Chondrocyte (in vitro differentiated cells): Measurements from ENCODE around the gene SYTL3. TPM values are rescaled to one million over a fixed set of nuclear protein-coding genes. Genes with fewer than 3 reads are reported as not detected.
"Not testable (repeated sequence)": the region's sequence is repeated elsewhere in the genome, so short reads cannot be mapped to it uniquely, and the experiment has no call there.

Source experiments
- DNase-seq: peaks from one replicate; pipeline ENCODE4 v3.0.0; 2021; ENCODE audit warnings: mixed read lengths, low spot score
- H3K27ac Mint-ChIP-seq: one replicate; pipeline ENCODE4 v1.8.0; 2021; ENCODE audit warnings: mild to moderate bottlenecking, moderate library complexity, mixed read lengths; ENCODE audit not compliant: unreplicated experiment
- H3K27me3 Mint-ChIP-seq: 2 replicates; pipeline ENCODE4 v1.8.0; 2021; ENCODE audit warnings: low read depth, mixed read lengths
- H3K36me3 Mint-ChIP-seq: 2 replicates; pipeline ENCODE4 v1.8.0; 2021; ENCODE audit warnings: low read depth, mixed read lengths
- H3K4me1 Mint-ChIP-seq: 2 replicates; pipeline ENCODE4 v1.8.0; 2021; ENCODE audit warnings: low read depth, mild to moderate bottlenecking, mixed read lengths
- H3K4me3 Mint-ChIP-seq: one replicate; pipeline ENCODE4 v1.8.0; 2021; ENCODE audit warnings: mild to moderate bottlenecking, moderate library complexity, mixed read lengths; ENCODE audit not compliant: unreplicated experiment
- H3K9me3 Mint-ChIP-seq: 2 replicates; pipeline ENCODE4 v1.8.0; 2021; ENCODE audit warnings: low read depth, mixed read lengths
- CTCF ChIP-seq: fragments of 200-600 bp; sonication (generic); IDR thresholded peaks from 2 replicates; pipeline ENCODE4 v1.5.0; 2021; ENCODE audit warnings: antibody characterized with exemption, mild to moderate bottlenecking, moderate library complexity
- total RNA-seq: library from RNA; stranded (reverse); gene quantifications from 3 replicates; pipeline ENCODE4 v1.2.1, GENCODE V29; 2021

SYTL3 gene
- total RNA-seq, 1 donor from 2014 or later: 1.4 TPM

GRCh38 chr6:158611039-158611438, 38.8 kb upstream of the SYTL3 start:
- no peak for TF ChIP-seq CTCF
- Mint-ChIP-seq H3K4me3 (no peak overlapping the region), H3K4me1 (peaks cover 3% of the 10 kb centered on the region), H3K9me3 (peaks cover 3% of the 10 kb centered on the region), H3K27me3 (no peaks in the 10 kb centered on the region), H3K27ac (peak overlapping the region; percentile 37), H3K36me3 (peaks cover 27% of the 10 kb centered on the region)
- DNase-seq: no peak

DNA sequence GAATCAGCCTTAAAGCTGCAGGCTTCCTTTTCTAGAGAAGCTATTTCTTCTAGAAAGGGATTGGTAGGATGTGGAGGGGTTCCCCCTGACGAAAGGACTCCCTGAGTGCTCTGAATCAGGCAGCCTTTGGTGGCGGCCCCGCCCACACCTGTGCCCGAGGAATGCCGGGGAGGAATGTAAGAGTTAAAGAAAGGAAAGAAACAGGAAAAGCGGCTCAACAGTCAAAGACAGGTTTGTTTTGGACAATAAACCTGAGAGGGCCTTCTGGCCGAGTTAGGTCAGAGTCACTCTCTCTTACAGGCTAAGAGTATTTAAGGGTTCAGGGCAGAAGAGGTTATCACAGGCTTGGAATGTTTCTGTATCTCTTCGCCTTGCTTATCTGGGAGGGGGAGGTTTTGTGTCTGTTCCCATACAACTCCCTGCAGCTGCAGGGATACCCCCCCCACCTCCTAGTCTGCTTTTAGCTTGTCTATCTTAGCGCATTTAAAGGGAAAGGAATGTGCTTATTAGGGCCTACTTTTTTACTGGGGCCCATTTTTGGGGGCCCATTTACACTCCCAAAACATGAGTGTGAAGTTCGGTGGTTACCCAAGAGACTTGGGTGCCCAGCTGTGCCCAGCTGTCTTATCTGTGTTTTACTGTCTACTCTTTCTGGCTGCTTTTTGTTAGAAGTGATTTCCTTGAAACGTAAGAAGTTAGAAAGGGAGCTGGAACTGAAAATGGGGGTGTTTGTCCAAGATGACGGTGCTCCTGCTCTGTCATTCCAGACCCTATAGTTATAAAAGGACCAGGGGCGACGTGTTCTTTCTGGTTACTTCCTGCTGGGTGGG, 38.1 kb upstream of the SYTL3 start:
- H3K27ac Mint-ChIP-seq: peak overlapping the region; percentile 37

GRCh38 chr6:158614606-158615005, 35.2 kb upstream of the SYTL3 start:
- not testable (repeated sequence) for H3K9me3 Mint-ChIP-seq, H3K27ac Mint-ChIP-seq, H3K27me3 Mint-ChIP-seq, H3K4me1 Mint-ChIP-seq, DNase-seq, H3K4me3 Mint-ChIP-seq
- peaks cover 36% of the 10 kb centered on the region for H3K36me3 Mint-ChIP-seq

More for the DNA sequence above, 38.1 kb upstream of the SYTL3 start:
- peaks cover 3% of the 10 kb centered on the region for H3K4me1 Mint-ChIP-seq
- no peak overlapping the region for H3K4me3 Mint-ChIP-seq
- DNase-seq: no peak
- H3K9me3 Mint-ChIP-seq: peaks cover 3% of the 10 kb centered on the region
- H3K36me3 Mint-ChIP-seq: peaks cover 28% of the 10 kb centered on the region
- H3K27me3 Mint-ChIP-seq: no peaks in the 10 kb centered on the region
- no peak for TF ChIP-seq CTCF

DNA sequence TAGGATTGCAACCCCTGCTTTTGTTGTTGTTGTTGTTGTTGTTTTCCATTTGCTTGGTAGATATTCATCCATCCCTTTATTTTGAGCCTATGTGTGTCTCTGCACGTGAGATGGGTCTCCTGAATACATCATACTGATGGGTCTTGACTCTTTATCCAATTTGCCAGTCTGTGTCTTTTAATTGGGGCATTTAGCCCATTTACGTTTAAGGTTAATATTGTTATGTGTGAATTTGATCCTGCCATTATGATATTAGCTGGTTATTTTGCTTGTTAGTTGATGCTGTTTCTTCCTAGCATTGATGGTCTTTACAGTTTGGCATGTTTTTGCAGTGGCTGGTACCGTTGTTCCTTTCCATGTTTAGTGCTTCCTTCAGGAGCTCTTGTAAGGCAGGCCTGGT, 31.6 kb upstream of the SYTL3 start:
- H3K27me3 Mint-ChIP-seq, H3K27ac Mint-ChIP-seq, DNase-seq, H3K4me1 Mint-ChIP-seq, H3K4me3 Mint-ChIP-seq, H3K9me3 Mint-ChIP-seq: not testable (repeated sequence)
- H3K36me3 Mint-ChIP-seq: peaks cover 34% of the 10 kb centered on the region

DNA sequence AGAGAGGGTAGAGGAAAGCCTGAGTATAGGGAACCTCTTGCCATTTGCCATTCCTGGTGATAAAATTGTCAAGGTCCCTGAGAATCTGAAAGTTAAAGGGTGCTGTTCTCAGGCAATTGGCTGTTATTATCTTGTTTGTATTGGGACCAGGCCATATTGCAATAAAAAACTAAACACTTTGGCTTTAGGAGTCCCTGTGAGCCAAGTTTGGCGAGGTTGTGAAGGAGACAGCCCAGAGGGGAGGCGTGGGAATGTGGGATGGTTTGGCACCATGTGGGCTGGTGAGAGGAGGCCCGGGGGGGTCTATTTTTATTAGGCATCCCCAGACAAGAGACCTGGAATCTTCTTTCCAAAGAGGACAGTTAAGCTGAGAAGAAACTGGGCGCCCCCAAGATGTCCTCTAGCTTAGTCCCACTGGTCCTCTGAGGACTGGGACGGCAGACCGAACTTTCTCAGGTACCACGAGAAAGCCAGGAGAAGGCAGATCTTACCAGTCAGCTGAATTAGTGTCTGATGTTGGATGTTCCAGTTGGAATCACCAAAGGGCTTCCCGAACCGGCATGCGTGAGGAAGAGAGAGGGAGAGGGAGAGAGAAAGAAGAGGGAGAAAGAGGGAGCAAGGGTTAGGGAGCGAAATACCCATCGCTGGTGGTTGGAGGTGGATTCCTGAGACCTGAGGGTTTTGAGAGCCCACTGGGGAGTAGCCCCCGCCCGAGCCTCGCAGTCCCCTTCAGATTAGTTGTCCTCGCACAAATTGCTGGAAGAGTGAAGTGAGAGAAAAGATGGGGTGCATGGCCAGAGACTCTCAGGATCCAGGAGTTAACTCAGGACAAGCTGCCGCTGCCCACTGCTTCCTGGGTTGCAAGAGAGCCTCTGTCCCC, 29.7 kb upstream of the SYTL3 start:
- Mint-ChIP-seq H3K27ac (no peak overlapping the region), H3K36me3 (peaks cover 30% of the 10 kb centered on the region), H3K4me3 (no peak overlapping the region), H3K4me1 (no peaks in the 10 kb centered on the region), H3K9me3 (no peaks in the 10 kb centered on the region), H3K27me3 (no peaks in the 10 kb centered on the region)
- DNase-seq: no peak
- TF ChIP-seq CTCF: no peak

- H3K36me3 Mint-ChIP-seq: peaks cover 28% of the 10 kb centered on the region
- DNase-seq: no peak
- H3K4me1 Mint-ChIP-seq: peaks cover 3% of the 10 kb centered on the region
- no peaks in the 10 kb centered on the region for H3K9me3 Mint-ChIP-seq
- no peaks in the 10 kb centered on the region for H3K27me3 Mint-ChIP-seq
- no peak overlapping the region for H3K27ac Mint-ChIP-seq
- no peak for TF ChIP-seq CTCF
- H3K4me3 Mint-ChIP-seq: no peak overlapping the region
Measured at GRCh38 chr6:158620963-158621693, 28.7 kb upstream of the SYTL3 start.
